A673 (cell line): ENCODE measurements around the gene GREB1L. TPM values are rescaled to one million over a fixed set of nuclear protein-coding genes. Genes with fewer than 3 reads are reported as not detected.

ENCODE experiments used
- BruUV-seq: library from RNA; stranded (reverse); fragments of 400-500 nt; replicated peaks from 2 replicates; lab custom pipeline; 2021; lab: Mats Ljungman, UMichigan
- CTCF ChIA-PET: fragments of 300-600 bp; sonication (Branson Sonifier 250); formaldehyde crosslinking; loops from one replicate; lab custom pipeline; 2022; ENCODE audit warnings: antibody characterized with exemption; lab: Charles Lee
- POLR2A ChIA-PET: fragments of 300-600 bp; sonication (Branson Sonifier 250); formaldehyde crosslinking; loops from one replicate; lab custom pipeline; 2022; ENCODE audit warnings: antibody characterized with exemption; ENCODE audit not compliant: low non-redundant PET; lab: Charles Lee
- DNase-seq: peaks from one replicate; pipeline ENCODE4 v3.0.0-alpha.2; 2015; ENCODE audit warnings: low spot score
- H3K27ac ChIP-seq: fragments of 200-600 bp; sonication (generic); 2 replicates; pipeline ENCODE4 v1.5.1; 2016; ENCODE audit warnings: mixed run types, low read depth, mild to moderate bottlenecking, mixed read lengths, antibody characterized with exemption, low read length; ENCODE audit not compliant: poor library complexity, severe bottlenecking
- H3K27me3 ChIP-seq: fragments of 200-600 bp; sonication (generic); replicated peaks from 2 replicates; pipeline ENCODE4 v1.6.1; 2017; ENCODE audit warnings: mixed run types, low read depth, mild to moderate bottlenecking, mixed read lengths, antibody characterized with exemption, low read length; ENCODE audit not compliant: insufficient read depth, poor library complexity
- H3K36me3 ChIP-seq: fragments of 200-600 bp; sonication (generic); 2 replicates; pipeline ENCODE4 v1.6.1; 2016; ENCODE audit warnings: mixed run types, mild to moderate bottlenecking, mixed read lengths, antibody characterized with exemption, low read length; ENCODE audit not compliant: insufficient read depth, poor library complexity, severe bottlenecking
- H3K4me1 ChIP-seq: fragments of 200-600 bp; sonication (generic); 2 replicates; pipeline ENCODE4 v1.6.1; 2017; ENCODE audit warnings: mixed run types, mild to moderate bottlenecking, mixed read lengths, antibody characterized with exemption, low read length; ENCODE audit not compliant: insufficient read depth, poor library complexity, severe bottlenecking
- H3K4me3 ChIP-seq: fragments of 200-600 bp; sonication (generic); 2 replicates; pipeline ENCODE4 v1.5.1; 2016; ENCODE audit warnings: low read depth, mixed run types, mild to moderate bottlenecking, mixed read lengths, low read length; ENCODE audit not compliant: poor library complexity, severe bottlenecking
- H3K9me3 ChIP-seq: fragments of 200-600 bp; sonication (generic); 2 replicates; pipeline ENCODE4 v1.6.1; 2016; ENCODE audit warnings: mixed run types, low read depth, mild to moderate bottlenecking, mixed read lengths, antibody characterized with exemption, low read length; ENCODE audit not compliant: poor library complexity, severe bottlenecking
- EZH2 ChIP-seq: fragments of 200-600 bp; sonication (generic); IDR thresholded peaks from 2 replicates; pipeline ENCODE4 v1.6.1; 2017; ENCODE audit warnings: borderline replicate concordance, low read depth, mild to moderate bottlenecking, mixed read lengths, antibody characterized with exemption, low read length; ENCODE audit not compliant: poor library complexity, severe bottlenecking
- intact Hi-C: fragments of 100-400 bp; cut with micrococcal nuclease; formaldehyde crosslinking; loops from one replicate; pipeline ENCODE4 v1.10.0; 2022; ENCODE audit not compliant: unreplicated experiment
- total RNA-seq: library from RNA; stranded (reverse); gene quantifications from 2 replicates; pipeline ENCODE4 v1.2.3, GENCODE V29; 2021
- TF ChIP-seq, protein P1 (sequence below): fragments of 300-800, 200-600 bp; sonication (generic); conservative IDR thresholded peaks from 2 replicates; pipeline ENCODE4 v1.5.1; 2017; ENCODE audit warnings: low read depth, mild to moderate bottlenecking, antibody characterized with exemption, low read length, moderate library complexity, mixed read lengths

GREB1L gene
- total RNA-seq, 1 experiment from 2014 or later = 0.04 TPM

DNA sequence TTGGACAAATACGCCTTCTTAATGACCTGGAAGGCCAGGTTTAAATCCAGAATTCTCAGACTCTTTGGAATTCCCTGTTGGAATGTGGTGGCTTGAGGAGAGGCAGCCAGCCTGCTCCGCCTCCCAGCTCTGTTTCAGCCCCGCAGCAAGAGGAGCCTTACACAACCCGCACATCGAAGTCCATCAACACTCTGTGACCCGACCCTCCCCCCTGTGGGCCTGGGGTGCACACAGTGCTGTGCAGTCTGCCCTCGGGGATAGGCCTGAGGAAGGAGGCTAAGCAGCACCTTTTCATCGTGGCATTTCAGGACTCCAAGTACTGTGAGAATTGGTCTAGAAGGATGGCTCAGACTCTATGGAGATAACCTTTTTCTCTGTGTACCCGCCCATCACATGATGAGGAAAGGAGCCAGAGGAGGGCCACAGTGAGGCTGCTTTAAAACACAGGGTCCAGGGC, 73.7 kb downstream of the GREB1L start:
- ChIA-PET POLR2A (no interaction called here), CTCF (no interaction called here)
- Histone ChIP-seq H3K36me3 (no peaks in the 10 kb centered on the region), H3K27ac (no peak overlapping the region), H3K4me3 (no peak overlapping the region), H3K27me3 (no peaks in the 10 kb centered on the region), H3K9me3 (no peaks in the 10 kb centered on the region), H3K4me1 (no peaks in the 10 kb centered on the region)
- DNase-seq = no peak
- intact Hi-C loops = no loop called here
- TF ChIP-seq, protein P1, sequence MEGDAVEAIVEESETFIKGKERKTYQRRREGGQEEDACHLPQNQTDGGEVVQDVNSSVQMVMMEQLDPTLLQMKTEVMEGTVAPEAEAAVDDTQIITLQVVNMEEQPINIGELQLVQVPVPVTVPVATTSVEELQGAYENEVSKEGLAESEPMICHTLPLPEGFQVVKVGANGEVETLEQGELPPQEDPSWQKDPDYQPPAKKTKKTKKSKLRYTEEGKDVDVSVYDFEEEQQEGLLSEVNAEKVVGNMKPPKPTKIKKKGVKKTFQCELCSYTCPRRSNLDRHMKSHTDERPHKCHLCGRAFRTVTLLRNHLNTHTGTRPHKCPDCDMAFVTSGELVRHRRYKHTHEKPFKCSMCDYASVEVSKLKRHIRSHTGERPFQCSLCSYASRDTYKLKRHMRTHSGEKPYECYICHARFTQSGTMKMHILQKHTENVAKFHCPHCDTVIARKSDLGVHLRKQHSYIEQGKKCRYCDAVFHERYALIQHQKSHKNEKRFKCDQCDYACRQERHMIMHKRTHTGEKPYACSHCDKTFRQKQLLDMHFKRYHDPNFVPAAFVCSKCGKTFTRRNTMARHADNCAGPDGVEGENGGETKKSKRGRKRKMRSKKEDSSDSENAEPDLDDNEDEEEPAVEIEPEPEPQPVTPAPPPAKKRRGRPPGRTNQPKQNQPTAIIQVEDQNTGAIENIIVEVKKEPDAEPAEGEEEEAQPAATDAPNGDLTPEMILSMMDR = no peak
- no peak for TF ChIP-seq EZH2
- no TSS peak for BruUV-seq

- TF ChIP-seq, protein P1 = no peak
- TF ChIP-seq EZH2 = no peak
- CTCF ChIA-PET = no interaction called here
- no peak for DNase-seq
- Histone ChIP-seq H3K27ac (no peak overlapping the region), H3K4me1 (no peaks in the 10 kb centered on the region), H3K4me3 (no peak overlapping the region), H3K9me3 (no peaks in the 10 kb centered on the region), H3K36me3 (no peaks in the 10 kb centered on the region), H3K27me3 (no peaks in the 10 kb centered on the region)
- no TSS peak for BruUV-seq
- POLR2A ChIA-PET = no interaction called here
- intact Hi-C loops = no loop called here
These were observed 74.3 kb downstream of the GREB1L start for GRCh38 chr18:21316296-21316695.

DNA sequence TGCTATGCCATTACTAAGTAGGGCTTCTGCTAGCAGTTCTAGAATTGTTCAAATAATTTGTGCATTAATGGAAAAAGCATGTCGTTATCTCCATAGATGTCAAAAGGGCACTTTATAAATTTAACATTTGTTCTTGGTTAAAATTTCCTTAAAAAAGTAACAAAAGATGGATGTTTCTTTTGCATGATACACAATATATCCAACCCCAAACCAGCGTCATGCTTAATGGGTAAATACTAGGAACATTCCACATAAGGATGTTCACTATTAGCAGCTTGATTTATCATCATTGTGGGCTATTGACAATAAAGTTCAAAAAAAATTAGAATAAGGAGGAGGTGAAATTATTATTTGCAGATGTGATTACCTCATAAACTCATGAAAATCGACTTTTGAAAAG, 79.7 kb downstream of the GREB1L start:
- intact Hi-C loops = no loop called here
- no TSS peak for BruUV-seq
- Histone ChIP-seq H3K27ac (no peak overlapping the region), H3K27me3 (no peaks in the 10 kb centered on the region), H3K36me3 (no peaks in the 10 kb centered on the region), H3K4me1 (no peaks in the 10 kb centered on the region), H3K9me3 (no peaks in the 10 kb centered on the region), H3K4me3 (no peak overlapping the region)
- TF ChIP-seq, protein P1 = no peak
- no peak for TF ChIP-seq EZH2
- CTCF ChIA-PET = no interaction called here
- no peak for DNase-seq
- POLR2A ChIA-PET = no interaction called here
